OCI-LY7 (cell line): ENCODE measurements around the gene PRIM2.

Experiments used
- EZH2phosphoT487 ChIP-seq: fragments of 200-600 bp; sonication (generic); IDR thresholded peaks from 2 replicates; pipeline ENCODE4 v1.6.1; 2018; ENCODE audit warnings: low read depth, borderline replicate concordance, mild to moderate bottlenecking, mixed run types, antibody characterized with exemption, low read length, moderate library complexity, mixed read lengths
- TF ChIP-seq, protein P1 (sequence below): fragments of 200-600 bp; sonication (generic); conservative IDR thresholded peaks from 2 replicates; pipeline ENCODE4 v1.5.1; 2014; ENCODE audit warnings: mild to moderate bottlenecking, antibody characterized with exemption, low read length, moderate library complexity, mixed read lengths

DNA sequence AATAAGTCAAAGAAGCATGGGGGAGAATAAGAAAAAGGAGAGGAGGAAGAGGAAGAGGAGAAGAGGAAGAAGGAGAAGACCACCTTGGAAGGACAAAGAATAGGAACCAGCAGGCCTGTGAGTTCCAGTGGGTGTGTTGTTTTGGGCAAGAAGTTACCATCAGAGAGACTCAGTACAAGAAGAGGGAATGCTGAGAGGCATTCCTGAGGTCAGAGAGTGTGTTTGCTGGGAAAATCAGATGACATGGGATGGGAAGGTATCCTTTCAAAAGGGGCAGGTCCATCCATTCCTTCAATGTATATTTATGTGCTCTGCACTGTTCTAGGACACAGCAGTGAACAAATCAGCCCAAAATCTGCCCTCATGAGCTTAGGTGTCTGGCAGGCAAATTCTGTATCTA, 40.5 kb upstream of the PRIM2 start:
- TF ChIP-seq, protein P1, sequence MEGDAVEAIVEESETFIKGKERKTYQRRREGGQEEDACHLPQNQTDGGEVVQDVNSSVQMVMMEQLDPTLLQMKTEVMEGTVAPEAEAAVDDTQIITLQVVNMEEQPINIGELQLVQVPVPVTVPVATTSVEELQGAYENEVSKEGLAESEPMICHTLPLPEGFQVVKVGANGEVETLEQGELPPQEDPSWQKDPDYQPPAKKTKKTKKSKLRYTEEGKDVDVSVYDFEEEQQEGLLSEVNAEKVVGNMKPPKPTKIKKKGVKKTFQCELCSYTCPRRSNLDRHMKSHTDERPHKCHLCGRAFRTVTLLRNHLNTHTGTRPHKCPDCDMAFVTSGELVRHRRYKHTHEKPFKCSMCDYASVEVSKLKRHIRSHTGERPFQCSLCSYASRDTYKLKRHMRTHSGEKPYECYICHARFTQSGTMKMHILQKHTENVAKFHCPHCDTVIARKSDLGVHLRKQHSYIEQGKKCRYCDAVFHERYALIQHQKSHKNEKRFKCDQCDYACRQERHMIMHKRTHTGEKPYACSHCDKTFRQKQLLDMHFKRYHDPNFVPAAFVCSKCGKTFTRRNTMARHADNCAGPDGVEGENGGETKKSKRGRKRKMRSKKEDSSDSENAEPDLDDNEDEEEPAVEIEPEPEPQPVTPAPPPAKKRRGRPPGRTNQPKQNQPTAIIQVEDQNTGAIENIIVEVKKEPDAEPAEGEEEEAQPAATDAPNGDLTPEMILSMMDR, result no peak
- no peak for TF ChIP-seq EZH2phosphoT487
